HG02884 (cell line): ENCODE results near the gene GOT1.

Source experiments
- ATAC-seq: cut with Tn5 transposase; IDR thresholded peaks from one replicate; pipeline ENCODE4 v1.9.1; 2021; ENCODE audit warnings: mild to moderate bottlenecking, moderate library complexity; ENCODE audit not compliant: unreplicated experiment

GOT1 gene

GRCh38 chr10:99433378-99434020, 3.1 kb upstream of the GOT1 start:
- no peak for ATAC-seq

- no peak for ATAC-seq
Measured at GRCh38 chr10:99432881-99433280, 2.5 kb upstream of the GOT1 start.

- no peak for ATAC-seq
Measured at GRCh38 chr10:99432047-99432446, 1.6 kb upstream of the GOT1 start.

GRCh38 chr10:99431190-99431760, 851 bp upstream of the GOT1 start:
- ATAC-seq = no peak

GRCh38 chr10:99430116-99430450, 341 bp downstream of the GOT1 start:
- peak; percentile 3 for ATAC-seq

GRCh38 chr10:99429517-99430095, 818 bp downstream of the GOT1 start:
- ATAC-seq = no peak

- ATAC-seq = no peak
Measured at GRCh38 chr10:99427566-99428190, 2.7 kb downstream of the GOT1 start.

- ATAC-seq = no peak
Measured at GRCh38 chr10:99426689-99427088, 3.7 kb downstream of the GOT1 start.

GRCh38 chr10:99425204-99425603, 5.2 kb downstream of the GOT1 start:
- no peak for ATAC-seq

- ATAC-seq = no peak
Measured at GRCh38 chr10:99424656-99425055, 5.8 kb downstream of the GOT1 start.

GRCh38 chr10:99422529-99423096, 7.8 kb downstream of the GOT1 start:
- no peak for ATAC-seq

- no peak for ATAC-seq
Measured at GRCh38 chr10:99421233-99421739, 9.1 kb downstream of the GOT1 start.

GRCh38 chr10:99419688-99420087, 10.7 kb downstream of the GOT1 start:
- no peak for ATAC-seq

GRCh38 chr10:99418910-99419624, 11.4 kb downstream of the GOT1 start:
- no peak for ATAC-seq

- ATAC-seq = no peak
Measured at GRCh38 chr10:99412099-99412498, 18.3 kb downstream of the GOT1 start.

- no peak for ATAC-seq
Measured at GRCh38 chr10:99411546-99411945, 18.9 kb downstream of the GOT1 start.

- ATAC-seq = no peak
Measured at GRCh38 chr10:99410876-99411275, 19.5 kb downstream of the GOT1 start.

- no peak for ATAC-seq
Measured at GRCh38 chr10:99410146-99410545, 20.3 kb downstream of the GOT1 start.

GRCh38 chr10:99406149-99406548, 24.3 kb downstream of the GOT1 start:
- ATAC-seq = no peak

GRCh38 chr10:99403674-99404073, 26.8 kb downstream of the GOT1 start:
- ATAC-seq = no peak

GRCh38 chr10:99399664-99400063, 30.8 kb downstream of the GOT1 start:
- ATAC-seq = no peak
